Naive B cell (primary cell): ENCODE data around the gene TMPRSS15. TPM values are rescaled to one million over a fixed set of nuclear protein-coding genes. Genes with fewer than 3 reads are reported as not detected.
A peak's percentile ranks its signal among the peaks of the same experiment; 100 is the strongest.
"Not testable (repeated sequence)": the region's sequence is repeated elsewhere in the genome, so short reads cannot be mapped to it uniquely, and the experiment has no call there.

ENCODE experiments used
- ATAC-seq, 2 donors: fragments of 150-1000 bp; cut with Tn5 transposase; 2 replicates each; pipeline ENCODE4 v1.10.0; 2021; ENCODE audit warnings: low read depth in 2 of 2, mild to moderate bottlenecking in 2 of 2, moderate library complexity in 2 of 2
- DNase-seq: peaks from one replicate; pipeline ENCODE4 v3.0.0; 2022
- H3K27ac Mint-ChIP-seq, 6 donors: one replicate each; pipeline ENCODE4 v1.8.0; 2020 to 2022; ENCODE audit warnings: mild to moderate bottlenecking in 6 of 6, mixed read lengths in 6 of 6, moderate library complexity in 5 of 6, inconsistent platforms in 2 of 6
- H3K27me3 Mint-ChIP-seq, 3 donors: one replicate each; pipeline ENCODE4 v1.8.0; 2021 to 2022; ENCODE audit warnings: mixed read lengths in 3 of 3, mild to moderate bottlenecking in 1 of 3
- H3K36me3 Mint-ChIP-seq, 2 donors: one replicate each; pipeline ENCODE4 v1.8.0; 2020 to 2022; ENCODE audit warnings: mixed read lengths in 2 of 2, inconsistent platforms in 1 of 2, mild to moderate bottlenecking in 1 of 2
- H3K4me1 Mint-ChIP-seq, 3 donors: one replicate each; pipeline ENCODE4 v1.8.0; 2020 to 2022; ENCODE audit warnings: mixed read lengths in 3 of 3, inconsistent platforms in 1 of 3, mild to moderate bottlenecking in 1 of 3, moderate library complexity in 1 of 3
- H3K4me3 Mint-ChIP-seq, 8 donors: one replicate each; pipeline ENCODE4 v1.8.0; 2020 to 2022; ENCODE audit warnings: mild to moderate bottlenecking in 8 of 8, mixed read lengths in 8 of 8, moderate library complexity in 8 of 8, inconsistent platforms in 2 of 8
- H3K9me3 Mint-ChIP-seq, 7 donors: one replicate each; pipeline ENCODE4 v1.8.0; 2020 to 2022; ENCODE audit warnings: mixed read lengths in 7 of 7, mild to moderate bottlenecking in 5 of 7, inconsistent platforms in 2 of 7, moderate library complexity in 1 of 7
- polyA plus RNA-seq, 6 donors: library from polyadenylated mRNA; unstranded; fragments of 300-500 nt; fragmentation: Illumina TruSeq; gene quantifications; one replicate each; pipeline ENCODE4 v1.2.3, GENCODE V29; 2021; ENCODE audit warnings: low read depth in 6 of 6

TMPRSS15 gene
- polyA plus RNA-seq, 6 donors from 2014 or later = 0.21 to 3.1 (median 0.61) TPM; not detected in 1

GRCh38 chr21:18384771-18385170 lies 18.8 kb downstream of the TMPRSS15 start:
- Mint-ChIP-seq H3K27me3 (no peaks in the 10 kb centered on the region), H3K27ac (peak overlapping the region in 1 of 6 donors; percentile 73), H3K4me3 (no peak overlapping the region), H3K4me1 (peaks cover 22 to 29% (median 24%) of the 10 kb centered on the region in 3 donors), H3K36me3 (no peaks in the 10 kb centered on the region), H3K9me3 (peaks cover 0 to 4% (median 0%) of the 10 kb centered on the region in 7 donors)
- no peak for ATAC-seq
- DNase-seq = no peak

- ATAC-seq, H3K36me3 Mint-ChIP-seq, H3K4me3 Mint-ChIP-seq, H3K27me3 Mint-ChIP-seq, H3K9me3 Mint-ChIP-seq, DNase-seq: not testable (repeated sequence)
- peaks cover 13 to 17% (median 15%) of the 10 kb centered on the region in 3 donors for H3K4me1 Mint-ChIP-seq
- peak overlapping the region in 1 of 6 donors; percentile 47 for H3K27ac Mint-ChIP-seq
These were observed 20.5 kb downstream of the TMPRSS15 start for GRCh38 chr21:18382934-18383619.

GRCh38 chr21:18382141-18382540 lies 21.4 kb downstream of the TMPRSS15 start:
- ATAC-seq (peak; percentile 38 to 39), DNase-seq (no peak)
- Mint-ChIP-seq H3K9me3 (no peaks in the 10 kb centered on the region), H3K27me3 (no peaks in the 10 kb centered on the region), H3K4me3 (no peak overlapping the region), H3K36me3 (no peaks in the 10 kb centered on the region), H3K4me1 (peaks cover 9 to 15% (median 10%) of the 10 kb centered on the region in 3 donors), H3K27ac (peak overlapping the region in 1 of 6 donors; percentile 11)

- H3K4me3 Mint-ChIP-seq = no peak overlapping the region
- H3K27ac Mint-ChIP-seq = no peak overlapping the region
- peaks cover 0 to 4% (median 0%) of the 10 kb centered on the region in 3 donors for H3K27me3 Mint-ChIP-seq
- H3K9me3 Mint-ChIP-seq = peaks cover 0 to 6% (median 0%) of the 10 kb centered on the region in 7 donors
- no peak for ATAC-seq
- peaks cover 0 to 8% (median 6%) of the 10 kb centered on the region in 3 donors for H3K4me1 Mint-ChIP-seq
- no peak for DNase-seq
- no peaks in the 10 kb centered on the region for H3K36me3 Mint-ChIP-seq
These were observed 30.0 kb downstream of the TMPRSS15 start for GRCh38 chr21:18373606-18374005.

GRCh38 chr21:18370301-18370700 lies 33.3 kb downstream of the TMPRSS15 start:
- H3K9me3 Mint-ChIP-seq = peaks cover 0 to 6% (median 0%) of the 10 kb centered on the region in 7 donors

GRCh38 chr21:18369115-18369514 lies 34.5 kb downstream of the TMPRSS15 start:
- Mint-ChIP-seq H3K4me3 (no peak overlapping the region), H3K27ac (peak overlapping the region in 1 of 6 donors; percentile 66), H3K36me3 (no peaks in the 10 kb centered on the region), H3K27me3 (peaks cover 0 to 4% (median 0%) of the 10 kb centered on the region in 3 donors), H3K9me3 (peaks cover 0 to 6% (median 0%) of the 10 kb centered on the region in 7 donors), H3K4me1 (peaks cover 0 to 8% (median 6%) of the 10 kb centered on the region in 3 donors)
- DNase-seq (no peak), ATAC-seq (no peak)

More at GRCh38 chr21:18370301-18370700, 33.3 kb downstream of the TMPRSS15 start:
- Mint-ChIP-seq H3K36me3 (no peaks in the 10 kb centered on the region), H3K4me1 (peaks cover 0 to 8% (median 6%) of the 10 kb centered on the region in 3 donors), H3K4me3 (no peak overlapping the region), H3K27me3 (peaks cover 0 to 4% (median 0%) of the 10 kb centered on the region in 3 donors), H3K27ac (no peak overlapping the region)
- DNase-seq (no peak), ATAC-seq (no peak)

- DNase-seq = no peak
- H3K36me3 Mint-ChIP-seq = no peaks in the 10 kb centered on the region
- H3K27me3 Mint-ChIP-seq = peaks cover 0 to 4% (median 0%) of the 10 kb centered on the region in 3 donors
- peaks cover 0 to 8% (median 6%) of the 10 kb centered on the region in 3 donors for H3K4me1 Mint-ChIP-seq
- H3K9me3 Mint-ChIP-seq = no peaks in the 10 kb centered on the region
- ATAC-seq = no peak
- H3K27ac Mint-ChIP-seq = peak overlapping the region in 1 of 6 donors; percentile 32
- no peak overlapping the region for H3K4me3 Mint-ChIP-seq
These were observed 35.4 kb downstream of the TMPRSS15 start for GRCh38 chr21:18368205-18368604.

- no peak for ATAC-seq
- H3K36me3 Mint-ChIP-seq = no peaks in the 10 kb centered on the region
- H3K27ac Mint-ChIP-seq = no peak overlapping the region
- peaks cover 0 to 6% (median 0%) of the 10 kb centered on the region in 7 donors for H3K9me3 Mint-ChIP-seq
- no peak overlapping the region for H3K4me3 Mint-ChIP-seq
- no peak for DNase-seq
- H3K27me3 Mint-ChIP-seq = peaks cover 0 to 5% (median 0%) of the 10 kb centered on the region in 3 donors
- H3K4me1 Mint-ChIP-seq = no peaks in the 10 kb centered on the region
These were observed 46.8 kb downstream of the TMPRSS15 start for GRCh38 chr21:18356801-18357200.

GRCh38 chr21:18354947-18355346 lies 48.6 kb downstream of the TMPRSS15 start:
- H3K9me3 Mint-ChIP-seq = no peaks in the 10 kb centered on the region
- no peak overlapping the region for H3K27ac Mint-ChIP-seq
- no peak overlapping the region for H3K4me3 Mint-ChIP-seq
- DNase-seq (no peak), ATAC-seq (no peak)
- H3K27me3 Mint-ChIP-seq = peaks cover 0 to 5% (median 0%) of the 10 kb centered on the region in 3 donors
- H3K4me1 Mint-ChIP-seq = no peaks in the 10 kb centered on the region
- no peaks in the 10 kb centered on the region for H3K36me3 Mint-ChIP-seq

GRCh38 chr21:18350216-18350615 lies 53.4 kb downstream of the TMPRSS15 start:
- no peak overlapping the region for H3K27ac Mint-ChIP-seq

GRCh38 chr21:18349468-18349867 lies 54.1 kb downstream of the TMPRSS15 start:
- Mint-ChIP-seq H3K4me1 (no peaks in the 10 kb centered on the region), H3K36me3 (no peaks in the 10 kb centered on the region), H3K27me3 (no peaks in the 10 kb centered on the region), H3K4me3 (no peak overlapping the region), H3K9me3 (no peaks in the 10 kb centered on the region), H3K27ac (no peak overlapping the region)
- no peak for DNase-seq
- no peak for ATAC-seq

More at GRCh38 chr21:18350216-18350615, 53.4 kb downstream of the TMPRSS15 start:
- H3K9me3 Mint-ChIP-seq = no peaks in the 10 kb centered on the region
- H3K4me3 Mint-ChIP-seq = no peak overlapping the region
- no peak for ATAC-seq
- H3K27me3 Mint-ChIP-seq = peaks cover 0 to 3% (median 0%) of the 10 kb centered on the region in 3 donors
- H3K36me3 Mint-ChIP-seq = no peaks in the 10 kb centered on the region
- DNase-seq = no peak
- no peaks in the 10 kb centered on the region for H3K4me1 Mint-ChIP-seq

- H3K4me1 Mint-ChIP-seq = peaks cover 0 to 3% (median 0%) of the 10 kb centered on the region in 3 donors
- DNase-seq = no peak
- H3K9me3 Mint-ChIP-seq = no peaks in the 10 kb centered on the region
- H3K27ac Mint-ChIP-seq = no peak overlapping the region
- no peak for ATAC-seq
- H3K4me3 Mint-ChIP-seq = no peak overlapping the region
- H3K27me3 Mint-ChIP-seq = no peaks in the 10 kb centered on the region
- H3K36me3 Mint-ChIP-seq = no peaks in the 10 kb centered on the region
These were observed 63.1 kb downstream of the TMPRSS15 start for GRCh38 chr21:18340387-18340942.

GRCh38 chr21:18335651-18336236 lies 67.8 kb downstream of the TMPRSS15 start:
- peaks cover 0 to 3% (median 0%) of the 10 kb centered on the region in 3 donors for H3K27me3 Mint-ChIP-seq
- ATAC-seq = no peak
- H3K27ac Mint-ChIP-seq = no peak overlapping the region
- H3K36me3 Mint-ChIP-seq = no peaks in the 10 kb centered on the region
- no peak overlapping the region for H3K4me3 Mint-ChIP-seq
- DNase-seq = no peak
- H3K4me1 Mint-ChIP-seq = peaks cover 0 to 3% (median 0%) of the 10 kb centered on the region in 3 donors
- no peaks in the 10 kb centered on the region for H3K9me3 Mint-ChIP-seq
